Right forelimb (tissue), 1 donor: ENCODE results near the gene APCS.

ENCODE experiments used
- DNase-seq: peaks from one replicate; pipeline ENCODE4 v3.0.0-alpha.2; 2018

APCS gene, protein sequence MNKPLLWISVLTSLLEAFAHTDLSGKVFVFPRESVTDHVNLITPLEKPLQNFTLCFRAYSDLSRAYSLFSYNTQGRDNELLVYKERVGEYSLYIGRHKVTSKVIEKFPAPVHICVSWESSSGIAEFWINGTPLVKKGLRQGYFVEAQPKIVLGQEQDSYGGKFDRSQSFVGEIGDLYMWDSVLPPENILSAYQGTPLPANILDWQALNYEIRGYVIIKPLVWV

DNA sequence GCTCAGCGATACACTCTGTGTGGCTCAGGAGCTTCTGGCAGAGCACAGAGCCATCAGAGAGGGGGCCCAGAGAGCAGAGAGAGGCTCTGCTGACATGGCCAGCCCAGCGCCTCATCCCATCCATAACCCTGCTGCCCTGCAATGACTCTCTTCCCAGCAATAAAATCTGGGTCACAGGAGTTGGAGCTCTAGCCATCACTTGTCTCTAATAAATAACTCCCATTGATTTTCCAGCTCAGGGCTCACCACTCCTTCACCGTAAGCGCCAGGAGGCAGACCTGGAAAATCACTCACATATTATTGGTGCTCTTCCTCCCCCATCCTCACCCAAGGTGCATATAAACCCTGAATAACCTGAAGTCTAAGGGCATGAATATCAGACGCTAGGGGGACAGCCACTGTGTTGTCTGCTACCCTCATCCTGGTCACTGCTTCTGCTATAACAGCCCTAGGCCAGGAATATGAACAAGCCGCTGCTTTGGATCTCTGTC lies at the start of gene APCS:
Gene APCS, plus strand, starts transcription at position 366 of the 491 bp plus-strand sequence. Its CDS starts 96 bp downstream, at position 462.
- DNase-seq = no peak

- no peak for DNase-seq
Measured at GRCh38 chr1:159548126-159548525, 39.5 kb upstream of the APCS start.

GRCh38 chr1:159554261-159554660 lies 33.4 kb upstream of the APCS start:
- DNase-seq = no peak

DNA sequence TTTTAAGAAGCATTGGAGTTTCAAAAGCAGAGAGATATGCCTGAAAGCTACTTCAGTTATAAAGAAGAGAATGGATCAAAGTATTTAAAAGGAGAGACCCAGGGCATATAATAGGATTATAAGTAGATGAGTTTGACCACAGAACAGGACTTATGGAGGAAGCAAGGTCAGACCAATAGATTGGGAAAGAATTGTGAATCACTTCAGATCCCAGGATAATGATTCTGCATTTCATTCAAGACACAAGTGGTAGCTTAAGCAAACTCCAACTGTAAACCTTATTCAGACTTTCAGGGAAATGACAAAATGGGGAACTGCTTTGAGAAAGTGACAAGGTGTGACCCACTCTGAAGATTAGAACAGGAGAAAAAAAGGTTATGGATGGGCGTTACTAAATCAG lies 32.9 kb upstream of the APCS start:
- no peak for DNase-seq

DNA sequence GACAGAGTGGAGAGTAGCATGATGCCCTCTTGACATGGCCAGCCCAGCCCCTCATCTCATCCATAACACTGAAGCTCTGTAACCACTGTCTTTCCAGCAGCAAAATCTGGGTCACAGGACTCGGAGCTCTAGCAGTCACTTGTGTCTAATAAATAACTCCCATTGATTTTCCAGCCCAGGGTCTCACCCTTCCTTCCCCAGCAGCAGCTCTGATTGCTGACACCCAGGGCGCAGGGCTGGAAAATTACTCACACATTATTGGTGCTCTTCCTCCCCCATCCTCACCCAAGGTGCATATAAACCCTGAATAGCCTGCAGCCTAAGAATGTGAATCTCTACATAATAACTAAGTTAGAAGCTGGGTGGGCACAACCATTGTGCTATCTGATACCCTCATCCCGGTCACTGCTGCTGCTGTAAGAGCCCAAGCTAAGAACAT lies 30.7 kb upstream of the APCS start:
- DNase-seq = no peak

- no peak for DNase-seq
Measured at GRCh38 chr1:159560599-159560998, 27.0 kb upstream of the APCS start.

DNA sequence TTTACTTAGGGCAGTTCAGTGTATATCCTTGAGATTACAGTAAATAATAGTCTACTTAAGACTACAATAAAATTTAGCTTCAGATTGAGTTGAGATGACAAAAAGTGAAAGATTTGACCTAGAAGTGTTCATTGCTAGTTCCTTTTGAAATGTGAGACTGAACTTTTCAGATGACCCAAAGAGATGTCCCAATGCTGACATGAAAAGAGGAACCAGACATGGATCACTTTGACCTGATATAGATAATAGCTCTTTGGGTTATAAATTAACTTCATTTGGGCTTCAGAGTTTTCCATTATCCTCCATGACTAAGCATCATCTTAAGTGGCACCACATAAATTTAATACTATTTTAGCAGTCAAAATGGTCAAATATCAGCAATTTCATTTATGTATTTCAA lies 26.1 kb upstream of the APCS start:
- no peak for DNase-seq

DNA sequence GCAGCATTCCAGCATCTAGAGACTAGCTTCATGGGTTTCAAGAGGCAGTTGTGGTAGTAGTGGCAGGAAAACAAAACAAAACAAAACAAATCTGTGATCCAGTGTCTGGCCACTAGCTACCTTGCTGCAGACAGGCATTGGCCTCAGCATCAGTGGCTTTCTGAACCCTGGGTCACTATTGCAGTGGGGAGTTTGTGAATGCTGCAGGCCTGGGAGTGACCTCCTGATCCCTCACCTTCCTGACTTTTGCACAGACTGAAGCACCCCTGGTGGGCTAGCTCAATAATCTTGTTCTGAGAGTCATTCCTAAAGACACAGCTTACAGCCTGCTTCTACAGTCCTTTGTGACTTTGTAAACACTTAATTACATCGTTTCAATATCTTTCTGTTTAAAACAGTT lies 24.9 kb upstream of the APCS start:
- DNase-seq = no peak

- DNase-seq = no peak
Measured at GRCh38 chr1:159577446-159577845, 10.2 kb upstream of the APCS start.

DNA sequence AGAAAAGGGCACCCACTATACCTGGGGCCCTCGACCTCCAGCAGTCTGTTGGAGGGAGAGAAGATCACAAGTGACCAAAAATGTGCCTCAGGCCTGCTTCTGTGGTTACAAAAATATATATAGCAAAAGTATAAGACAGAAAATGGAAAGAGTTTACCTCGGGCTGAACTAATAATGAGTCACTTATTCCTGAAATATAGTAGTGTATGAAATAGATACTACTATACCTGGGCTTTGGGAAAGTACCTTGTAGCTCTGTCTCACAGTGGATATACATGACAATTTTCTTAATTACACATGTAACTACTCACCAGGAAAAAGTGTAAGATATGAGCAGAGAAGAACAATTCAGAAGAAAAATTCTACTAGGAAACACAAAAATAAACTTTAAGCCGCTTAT lies 7.3 kb upstream of the APCS start:
- no peak for DNase-seq

DNA sequence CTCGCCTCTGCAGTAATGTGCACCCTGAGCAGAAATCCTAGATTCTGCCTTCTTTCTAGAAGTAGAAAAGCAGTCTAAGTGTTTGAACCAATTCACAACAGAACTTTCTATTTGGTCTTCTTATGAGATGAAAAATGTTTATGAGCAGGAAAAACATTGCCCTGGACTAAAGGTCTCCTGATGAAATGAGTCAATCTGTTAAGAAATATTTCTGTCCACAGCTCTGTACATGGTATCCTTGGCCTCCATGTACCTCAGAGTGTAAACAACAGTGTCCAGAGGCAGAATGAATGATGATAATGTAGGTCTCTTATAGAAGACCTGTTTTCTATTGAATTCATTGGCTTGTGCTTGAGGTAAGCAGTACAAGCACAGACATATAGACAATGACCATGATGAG lies 6.2 kb upstream of the APCS start:
- no peak for DNase-seq

DNA sequence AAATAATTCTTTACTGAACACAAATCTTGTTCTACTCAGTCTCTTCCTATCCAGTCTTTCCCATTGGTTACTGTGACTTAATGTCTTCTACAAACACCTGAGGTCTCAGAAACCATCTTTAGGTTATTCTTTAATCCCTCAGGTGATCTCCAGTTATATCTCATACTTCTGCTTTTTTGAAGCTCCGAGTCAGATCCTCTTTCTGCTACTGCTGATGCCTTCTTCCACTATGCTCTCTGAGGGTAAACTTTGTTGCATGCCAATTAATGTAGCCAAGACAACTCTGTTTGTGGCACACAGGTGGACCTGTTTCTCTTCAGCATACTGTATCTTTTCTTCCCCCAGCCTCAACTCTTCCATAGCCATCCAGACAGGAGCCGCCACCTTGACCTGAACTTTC lies 3.1 kb upstream of the APCS start:
- DNase-seq = no peak

- no peak for DNase-seq
Measured at GRCh38 chr1:159591981-159592380, 4.4 kb downstream of the APCS start.

DNA sequence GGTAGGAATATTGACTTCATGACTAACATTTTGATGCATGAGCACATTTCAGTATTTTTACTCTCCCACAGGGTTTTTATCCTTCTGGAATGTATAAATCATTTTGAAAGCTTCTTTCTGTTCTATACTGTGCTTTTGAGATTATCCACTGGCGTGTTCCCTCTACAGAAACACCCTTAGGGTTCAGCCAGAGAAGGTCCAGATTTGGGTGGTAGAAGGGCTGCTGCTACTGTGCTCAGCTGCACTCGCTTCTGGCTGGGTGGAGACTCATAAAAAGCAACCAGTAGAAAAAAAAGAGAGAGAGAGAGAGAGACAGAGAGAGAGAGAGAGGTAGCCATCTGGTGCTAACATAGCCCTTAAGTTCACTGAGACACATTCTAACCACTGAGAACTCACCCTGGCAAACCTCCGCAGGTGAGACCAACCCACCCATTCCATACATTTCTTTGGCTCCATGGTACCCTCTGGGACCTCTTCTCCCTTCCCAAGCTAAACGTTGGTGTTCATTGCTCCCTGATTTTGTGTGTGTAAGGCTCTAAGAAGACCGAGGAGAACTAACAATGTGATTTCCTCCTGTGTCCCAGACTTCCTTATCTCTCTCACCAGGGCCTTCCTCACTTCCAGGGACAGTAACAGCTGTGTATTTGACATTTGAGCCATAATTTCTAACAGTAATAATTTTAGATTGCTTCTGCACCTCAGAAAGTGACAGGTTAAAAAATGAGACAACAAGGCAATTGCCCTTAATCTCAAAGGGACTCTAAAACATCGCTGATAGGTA lies 7.2 kb downstream of the APCS start:
- no peak for DNase-seq

DNA sequence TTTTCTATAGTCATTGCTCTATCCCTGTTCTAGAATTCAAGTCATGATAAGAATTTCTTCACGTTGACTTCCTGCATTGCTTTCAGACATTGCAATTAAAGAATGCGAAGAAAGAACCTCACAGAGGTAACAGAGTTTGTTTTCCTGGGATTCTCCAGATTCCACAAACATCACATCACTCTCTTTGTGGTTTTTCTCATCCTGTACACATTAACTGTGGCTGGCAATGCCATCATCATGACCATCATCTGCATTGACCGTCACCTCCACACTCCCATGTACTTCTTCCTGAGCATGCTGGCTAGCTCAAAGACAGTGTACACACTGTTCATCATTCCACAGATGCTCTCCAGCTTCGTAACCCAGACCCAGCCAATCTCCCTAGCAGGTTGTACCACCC lies 10.6 kb downstream of the APCS start:
- DNase-seq = no peak

- no peak for DNase-seq
Measured at GRCh38 chr1:159600894-159601293, 13.3 kb downstream of the APCS start.

DNA sequence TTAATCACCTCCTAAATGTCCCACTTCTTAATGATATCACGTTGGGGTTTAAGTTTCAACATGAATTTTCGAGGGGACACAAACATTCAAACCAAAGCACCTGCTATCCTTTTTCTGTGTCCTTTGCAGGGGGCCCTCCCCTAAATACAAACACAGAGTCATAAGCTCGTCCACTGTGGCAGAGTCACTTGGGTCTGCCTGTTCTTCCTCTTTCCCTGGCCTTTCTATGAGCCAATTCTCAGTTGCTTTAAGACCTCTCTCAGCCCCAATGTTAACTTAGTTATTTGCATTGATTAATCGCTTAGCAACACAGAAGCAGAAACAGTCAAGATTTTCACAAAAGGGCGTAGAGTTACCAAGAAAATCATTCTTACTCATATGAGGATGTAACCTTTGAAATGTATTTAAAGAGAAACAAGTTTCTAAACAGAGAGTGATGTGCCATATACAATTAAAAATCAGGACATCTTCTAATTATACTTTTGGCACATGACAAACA lies 14.9 kb downstream of the APCS start:
- DNase-seq = no peak

DNA sequence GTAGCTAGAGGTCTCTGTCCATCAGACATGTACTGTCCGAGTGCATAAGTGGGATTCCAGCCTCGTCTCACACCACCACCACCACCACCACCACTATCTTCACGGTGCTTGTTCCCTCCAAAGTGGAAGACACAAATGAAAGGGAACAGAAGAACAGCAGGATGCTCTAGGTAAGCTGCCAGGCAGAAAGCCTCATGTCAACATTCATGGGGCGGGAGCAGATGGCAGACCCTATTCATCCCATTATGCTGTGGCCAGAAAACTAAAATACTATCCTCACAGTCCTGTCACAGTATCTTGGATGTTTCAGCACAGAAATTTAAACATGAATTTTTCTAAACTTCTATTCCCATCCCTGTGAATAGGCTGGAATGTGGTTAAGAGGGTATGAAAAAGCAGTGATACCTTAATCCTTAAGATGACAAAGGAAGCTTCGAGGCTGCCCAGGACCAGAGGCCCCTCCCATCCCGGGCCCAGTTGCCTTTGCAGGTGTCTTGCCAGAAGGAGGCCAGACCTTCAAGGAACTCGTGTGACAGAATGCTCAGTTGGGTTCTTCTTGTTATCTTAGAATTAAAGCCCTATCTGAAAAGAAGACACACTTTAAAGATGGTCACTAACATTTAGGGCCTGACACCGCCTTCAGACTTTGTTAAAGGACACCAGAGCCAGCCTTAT lies 24.7 kb downstream of the APCS start:
- DNase-seq = no peak

- DNase-seq = no peak
Measured at GRCh38 chr1:159632922-159633321, 45.3 kb downstream of the APCS start.
